NCI-H2196 treated with DMSO at 0.1 percent for 48 hours (cell line): ENCODE measurements around the gene ZNF436.

ENCODE experiments used
- DNase-seq: peaks from one replicate; lab custom pipeline; 2025; ENCODE audit not compliant: unreplicated experiment; lab: John Stamatoyannopoulos, UW

ZNF436 gene

GRCh38 chr1:23369335-23370013 lies at the start of gene ZNF436:
ZNF436 (minus strand) TSS chr1:23369836; CDS start chr1:23368005, 1,831 bp downstream.
- DNase-seq, result no peak

- no peak for DNase-seq
Measured at GRCh38 chr1:23419180-23419579, 49.5 kb upstream of the ZNF436 start.

GRCh38 chr1:23417570-23417969 lies 47.9 kb upstream of the ZNF436 start:
- no peak for DNase-seq

GRCh38 chr1:23416964-23417363 lies 47.3 kb upstream of the ZNF436 start:
- DNase-seq, result no peak

GRCh38 chr1:23408797-23409290 lies 39.2 kb upstream of the ZNF436 start:
- DNase-seq, result no peak

- DNase-seq, result no peak
Measured at GRCh38 chr1:23407016-23407630, 37.5 kb upstream of the ZNF436 start.

GRCh38 chr1:23405946-23406345 lies 36.3 kb upstream of the ZNF436 start:
- no peak for DNase-seq

- DNase-seq, result peak; percentile 98
Measured at GRCh38 chr1:23403735-23404486, 34.3 kb upstream of the ZNF436 start.

- no peak for DNase-seq
Measured at GRCh38 chr1:23403355-23403734, 33.7 kb upstream of the ZNF436 start.

- no peak for DNase-seq
Measured at GRCh38 chr1:23403038-23403336, 33.4 kb upstream of the ZNF436 start.

GRCh38 chr1:23402286-23403037 lies 32.8 kb upstream of the ZNF436 start:
- DNase-seq, result no peak

GRCh38 chr1:23401313-23401712 lies 31.7 kb upstream of the ZNF436 start:
- no peak for DNase-seq

- DNase-seq, result no peak
Measured at GRCh38 chr1:23400324-23401114, 30.9 kb upstream of the ZNF436 start.

GRCh38 chr1:23399229-23399628 lies 29.6 kb upstream of the ZNF436 start:
- no peak for DNase-seq

- DNase-seq, result no peak
Measured at GRCh38 chr1:23397908-23398307, 28.3 kb upstream of the ZNF436 start.

GRCh38 chr1:23396380-23396779 lies 26.7 kb upstream of the ZNF436 start:
- no peak for DNase-seq

GRCh38 chr1:23395849-23396248 lies 26.2 kb upstream of the ZNF436 start:
- no peak for DNase-seq

GRCh38 chr1:23395154-23395724 lies 25.6 kb upstream of the ZNF436 start:
- DNase-seq, result no peak

- no peak for DNase-seq
Measured at GRCh38 chr1:23394684-23395083, 25.0 kb upstream of the ZNF436 start.

- DNase-seq, result no peak
Measured at GRCh38 chr1:23394181-23394580, 24.5 kb upstream of the ZNF436 start.
